A549 treated with GW870086 at 1 μM for 4 hours (cell line): Measurements from ENCODE around the gene ZP4. TPM values are rescaled to one million over a fixed set of nuclear protein-coding genes. Genes with fewer than 3 reads are reported as not detected.

Source experiments
- total RNA-seq: library from RNA; stranded (reverse); fragments of 200-300 nt; extraction: Qiagen RNA extraction; gene quantifications from 5 replicates; pipeline ENCODE4 v1.2.3, GENCODE V29; 2022; ENCODE audit warnings: low read depth

ZP4 gene, protein sequence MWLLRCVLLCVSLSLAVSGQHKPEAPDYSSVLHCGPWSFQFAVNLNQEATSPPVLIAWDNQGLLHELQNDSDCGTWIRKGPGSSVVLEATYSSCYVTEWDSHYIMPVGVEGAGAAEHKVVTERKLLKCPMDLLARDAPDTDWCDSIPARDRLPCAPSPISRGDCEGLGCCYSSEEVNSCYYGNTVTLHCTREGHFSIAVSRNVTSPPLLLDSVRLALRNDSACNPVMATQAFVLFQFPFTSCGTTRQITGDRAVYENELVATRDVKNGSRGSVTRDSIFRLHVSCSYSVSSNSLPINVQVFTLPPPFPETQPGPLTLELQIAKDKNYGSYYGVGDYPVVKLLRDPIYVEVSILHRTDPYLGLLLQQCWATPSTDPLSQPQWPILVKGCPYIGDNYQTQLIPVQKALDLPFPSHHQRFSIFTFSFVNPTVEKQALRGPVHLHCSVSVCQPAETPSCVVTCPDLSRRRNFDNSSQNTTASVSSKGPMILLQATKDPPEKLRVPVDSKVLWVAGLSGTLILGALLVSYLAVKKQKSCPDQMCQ
- total RNA-seq: not detected in 5 replicates

DNA sequence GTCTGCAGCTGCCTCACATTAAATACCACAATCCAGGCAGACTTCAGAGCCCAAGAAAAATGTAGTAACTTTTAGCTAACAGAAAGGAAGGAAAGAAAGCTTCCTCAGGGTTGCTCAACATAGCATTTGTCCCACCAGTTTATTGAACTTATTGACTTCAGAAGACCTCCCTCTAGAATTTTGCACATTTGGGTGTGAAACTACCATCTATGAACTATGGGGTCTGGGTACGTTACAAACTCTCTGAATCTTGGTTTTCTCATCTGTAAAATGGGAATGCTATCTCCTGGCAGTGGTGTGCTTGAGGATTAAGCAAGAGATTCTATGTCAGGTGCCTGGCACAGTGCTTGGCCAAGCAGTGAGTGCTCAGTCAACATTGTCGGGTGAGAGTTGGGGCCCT is at the start of gene ZP4:
ZP4 (minus strand) TSS at position 101 of the 400 bp plus-strand sequence. CDS start 287 bp downstream, outside the sequence.

